ENCODE results near the gene ULK1.
"Not testable (repeated sequence)": the region's sequence is repeated elsewhere in the genome, so short reads cannot be mapped to it uniquely, and the experiment has no call there.

ULK1 gene

GRCh38 chr12:131878436-131878835 lies 16.0 kb upstream of the ULK1 start:
- not testable (repeated sequence) for H3K4me3 ChIP-seq (ENCODE audit: insufficient read depth in 1 of 2, low read depth in 1 of 2, low read length in 2 of 2); H3K27ac ChIP-seq (ENCODE audit: low read length, poor library complexity, severe bottlenecking); H3K18ac ChIP-seq (ENCODE audit: low read depth in 1 of 2, low read length in 2 of 2); H3K4me2 ChIP-seq (ENCODE audit: low read length, poor library complexity, severe bottlenecking); H2BK12ac ChIP-seq (ENCODE audit: low read length in 2 of 2); H3K23ac ChIP-seq (ENCODE audit: low read length in 2 of 2); DNase-seq; H3K4me1 ChIP-seq (ENCODE audit: control insufficient read depth, insufficient read depth, low read depth, low read length); H4K8ac ChIP-seq (ENCODE audit: low read length); H4K91ac ChIP-seq (ENCODE audit: low read length); H2AK5ac ChIP-seq (ENCODE audit: low read length, severe bottlenecking); H3K4ac ChIP-seq (ENCODE audit: low read depth in 1 of 2, low read length in 2 of 2); H2AFZ ChIP-seq (ENCODE audit: low read depth, low read length); H3K79me1 ChIP-seq (replicated peaks; ENCODE audit: low read length, poor library complexity, severe bottlenecking); H2BK15ac ChIP-seq (ENCODE audit: low read depth, poor library complexity, severe bottlenecking); H3K14ac ChIP-seq (ENCODE audit: low read length in 2 of 2); H3K9ac ChIP-seq (ENCODE audit: low read length); H2BK5ac ChIP-seq (ENCODE audit: low read depth, low read length, poor library complexity, severe bottlenecking); H3K9me3 ChIP-seq (ENCODE audit: control insufficient read depth, low read length); H3K36me3 ChIP-seq (ENCODE audit: control insufficient read depth in 1 of 2, insufficient read depth in 2 of 2, low read depth in 1 of 2, low read length in 2 of 2); H2BK120ac ChIP-seq (ENCODE audit: low read depth, low read length)
- WGBS, result no CpG with 5 or more reads among the region's 3 CpGs
- H3K27me3 ChIP-seq (ENCODE audit: control insufficient read depth in 1 of 2, insufficient read depth in 1 of 2, low read length in 2 of 2), result peaks cover 0 to 53% of the 10 kb centered on the region in 2 experiments

GRCh38 chr12:131882804-131883520 lies 11.5 kb upstream of the ULK1 start:
- Histone ChIP-seq H3K4me3 (ENCODE audit: insufficient read depth in 1 of 2, low read depth in 1 of 2, low read length in 2 of 2) (no peak overlapping the region), H3K14ac (ENCODE audit: low read length in 2 of 2) (no peak overlapping the region), H2BK120ac (ENCODE audit: low read depth, low read length) (no peak overlapping the region), H3K9me3 (ENCODE audit: control insufficient read depth, low read length) (peaks cover 3% of the 10 kb centered on the region), H3K79me1 (replicated peaks; ENCODE audit: low read length, poor library complexity, severe bottlenecking) (no peaks in the 10 kb centered on the region), H3K18ac (ENCODE audit: low read depth in 1 of 2, low read length in 2 of 2) (no peak overlapping the region), H2BK15ac (ENCODE audit: low read depth, poor library complexity, severe bottlenecking) (no peak overlapping the region), H4K8ac (ENCODE audit: low read length) (no peak overlapping the region), H2BK12ac (ENCODE audit: low read length in 2 of 2) (no peak overlapping the region), H3K36me3 (ENCODE audit: control insufficient read depth in 1 of 2, insufficient read depth in 2 of 2, low read depth in 1 of 2, low read length in 2 of 2) (no peaks in the 10 kb centered on the region), H2AFZ (ENCODE audit: low read depth, low read length) (no peak overlapping the region), H3K4ac (ENCODE audit: low read depth in 1 of 2, low read length in 2 of 2) (no peak overlapping the region), H2AK5ac (ENCODE audit: low read length, severe bottlenecking) (no peak overlapping the region), H3K4me2 (ENCODE audit: low read length, poor library complexity, severe bottlenecking) (no peak overlapping the region), H3K27me3 (ENCODE audit: control insufficient read depth in 1 of 2, insufficient read depth in 1 of 2, low read length in 2 of 2) (peaks cover 0 to 37% of the 10 kb centered on the region in 2 experiments), H4K91ac (ENCODE audit: low read length) (no peak overlapping the region), H3K9ac (ENCODE audit: low read length) (no peak overlapping the region), H3K27ac (ENCODE audit: low read length, poor library complexity, severe bottlenecking) (no peak overlapping the region), H3K23ac (ENCODE audit: low read length in 2 of 2) (no peak overlapping the region), H2BK5ac (ENCODE audit: low read depth, low read length, poor library complexity, severe bottlenecking) (no peak overlapping the region), H3K4me1 (ENCODE audit: control insufficient read depth, insufficient read depth, low read depth, low read length) (no peaks in the 10 kb centered on the region)
- 86% methylated on average over 16 of the region's 16 CpGs for WGBS
- DNase-seq, result no peak

- H3K4ac ChIP-seq (ENCODE audit: low read depth in 1 of 2, low read length in 2 of 2), result no peak overlapping the region
- no peak for DNase-seq
- no peak overlapping the region for H3K27ac ChIP-seq (ENCODE audit: low read length, poor library complexity, severe bottlenecking)
- no peak overlapping the region for H4K91ac ChIP-seq (ENCODE audit: low read length)
- H2BK15ac ChIP-seq (ENCODE audit: low read depth, poor library complexity, severe bottlenecking), result no peak overlapping the region
- H3K23ac ChIP-seq (ENCODE audit: low read length in 2 of 2), result no peak overlapping the region
- H3K18ac ChIP-seq (ENCODE audit: low read depth in 1 of 2, low read length in 2 of 2), result no peak overlapping the region
- no peaks in the 10 kb centered on the region for H3K4me1 ChIP-seq (ENCODE audit: control insufficient read depth, insufficient read depth, low read depth, low read length)
- H3K27me3 ChIP-seq (ENCODE audit: control insufficient read depth in 1 of 2, insufficient read depth in 1 of 2, low read length in 2 of 2), result peaks cover 0 to 32% of the 10 kb centered on the region in 2 experiments
- WGBS, result 92% methylated on average over 4 of the region's 4 CpGs
- H3K4me3 ChIP-seq (ENCODE audit: insufficient read depth in 1 of 2, low read depth in 1 of 2, low read length in 2 of 2), result no peak overlapping the region
- no peak overlapping the region for H2BK5ac ChIP-seq (ENCODE audit: low read depth, low read length, poor library complexity, severe bottlenecking)
- no peaks in the 10 kb centered on the region for H3K36me3 ChIP-seq (ENCODE audit: control insufficient read depth in 1 of 2, insufficient read depth in 2 of 2, low read depth in 1 of 2, low read length in 2 of 2)
- H4K8ac ChIP-seq (ENCODE audit: low read length), result no peak overlapping the region
- no peak overlapping the region for H2AFZ ChIP-seq (ENCODE audit: low read depth, low read length)
- no peak overlapping the region for H2BK120ac ChIP-seq (ENCODE audit: low read depth, low read length)
- no peak overlapping the region for H3K9ac ChIP-seq (ENCODE audit: low read length)
- H3K4me2 ChIP-seq (ENCODE audit: low read length, poor library complexity, severe bottlenecking), result no peak overlapping the region
- no peak overlapping the region for H2AK5ac ChIP-seq (ENCODE audit: low read length, severe bottlenecking)
- no peak overlapping the region for H2BK12ac ChIP-seq (ENCODE audit: low read length in 2 of 2)
- no peak overlapping the region for H3K14ac ChIP-seq (ENCODE audit: low read length in 2 of 2)
- H3K9me3 ChIP-seq (ENCODE audit: control insufficient read depth, low read length), result peaks cover 3% of the 10 kb centered on the region
- no peaks in the 10 kb centered on the region for H3K79me1 ChIP-seq (replicated peaks; ENCODE audit: low read length, poor library complexity, severe bottlenecking)
Observed at GRCh38 chr12:131883521-131883900, 10.9 kb upstream of the ULK1 start.

DNA sequence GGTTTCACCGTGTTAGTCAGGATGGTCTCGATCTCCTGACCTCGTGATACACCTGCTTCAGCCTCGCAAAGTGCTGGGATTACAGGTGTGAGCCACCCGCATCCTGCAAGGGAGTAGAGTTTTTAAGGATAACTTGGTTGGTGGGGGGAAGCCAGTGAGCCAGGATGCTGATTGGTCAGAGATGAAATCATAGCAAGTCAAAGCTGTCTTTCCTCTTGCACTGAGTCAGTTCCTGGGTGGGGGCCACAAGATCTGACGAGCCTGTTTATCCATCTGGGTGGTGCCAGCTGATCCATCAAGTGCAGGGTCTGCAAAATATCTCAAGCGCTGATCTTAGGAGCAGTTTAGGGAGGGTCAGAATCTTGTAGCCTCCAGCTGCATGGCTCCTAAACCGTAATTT lies 9.3 kb upstream of the ULK1 start:
- not testable (repeated sequence) for H3K79me1 ChIP-seq (replicated peaks; ENCODE audit: low read length, poor library complexity, severe bottlenecking); H3K14ac ChIP-seq (ENCODE audit: low read length in 2 of 2); H3K23ac ChIP-seq (ENCODE audit: low read length in 2 of 2); H3K27ac ChIP-seq (ENCODE audit: low read length, poor library complexity, severe bottlenecking); DNase-seq; H3K4me2 ChIP-seq (ENCODE audit: low read length, poor library complexity, severe bottlenecking); H3K36me3 ChIP-seq (ENCODE audit: control insufficient read depth in 1 of 2, insufficient read depth in 2 of 2, low read depth in 1 of 2, low read length in 2 of 2); H3K18ac ChIP-seq (ENCODE audit: low read depth in 1 of 2, low read length in 2 of 2); H4K91ac ChIP-seq (ENCODE audit: low read length); H4K8ac ChIP-seq (ENCODE audit: low read length); H3K9me3 ChIP-seq (ENCODE audit: control insufficient read depth, low read length); H2BK120ac ChIP-seq (ENCODE audit: low read depth, low read length); H3K4me1 ChIP-seq (ENCODE audit: control insufficient read depth, insufficient read depth, low read depth, low read length); H3K4me3 ChIP-seq (ENCODE audit: insufficient read depth in 1 of 2, low read depth in 1 of 2, low read length in 2 of 2); H2BK5ac ChIP-seq (ENCODE audit: low read depth, low read length, poor library complexity, severe bottlenecking); H2BK12ac ChIP-seq (ENCODE audit: low read length in 2 of 2); H2AK5ac ChIP-seq (ENCODE audit: low read length, severe bottlenecking); H2BK15ac ChIP-seq (ENCODE audit: low read depth, poor library complexity, severe bottlenecking); H2AFZ ChIP-seq (ENCODE audit: low read depth, low read length); H3K9ac ChIP-seq (ENCODE audit: low read length); H3K4ac ChIP-seq (ENCODE audit: low read depth in 1 of 2, low read length in 2 of 2)
- H3K27me3 ChIP-seq (ENCODE audit: control insufficient read depth in 1 of 2, insufficient read depth in 1 of 2, low read length in 2 of 2), result peaks cover 3 to 26% of the 10 kb centered on the region in 2 experiments
- WGBS, result 86% methylated on average over 8 of the region's 8 CpGs

Data from mesenchymal stem cell (in vitro differentiated cells and primary cell).